ENCODE data around the gene ZNF619.

- no peak for TF ChIP-seq CTCF (IDR thresholded peaks at IDR 0.05; ENCODE audit: low read depth, low read length)
- TF ChIP-seq POLR2A (IDR thresholded peaks at IDR 0.05; ENCODE audit: extremely low read depth, insufficient read length): no peak
- TF ChIP-seq MAX (IDR thresholded peaks at IDR 0.05; ENCODE audit: low read depth, low read length): no peak
Measured at GRCh38 chr3:40528426-40528825, 51.5 kb downstream of the ZNF619 start.
